K562 (cell line): ENCODE data around the gene EPB41L1. TPM values are rescaled to one million over a fixed set of nuclear protein-coding genes. Genes with fewer than 3 reads are reported as not detected.

Source experiments
- ETV6 ChIP-seq, 3 experiments: fragments of 150-350 bp in 1 of 3; sonication (generic) in 1 of 3; formaldehyde crosslinking in 1 of 3; IDR thresholded peaks; 2 replicates each; pipeline versions ENCODE4 v1.6.1 to v1.8.0; 2014 to 2022; ENCODE audit warnings: borderline replicate concordance in 2 of 3, low read depth in 2 of 3, antibody characterized with exemption in 1 of 3, low read length in 1 of 3, mild to moderate bottlenecking in 1 of 3, missing genetic modification reagents in 1 of 3
- FOXJ3 ChIP-seq: sonication (generic); formaldehyde crosslinking; IDR thresholded peaks from 2 replicates; pipeline ENCODE4 v1.4.0; 2020; ENCODE audit warnings: mild to moderate bottlenecking, missing genetic modification reagents
- FOXP1 ChIP-seq: sonication (generic); formaldehyde crosslinking; IDR thresholded peaks from 2 replicates; pipeline ENCODE4 v1.8.0; 2022; ENCODE audit warnings: mild to moderate bottlenecking, missing genetic modification reagents
- GTF2E2 ChIP-seq: fragments of 200-800 bp; sonication (Bioruptor generic); IDR thresholded peaks from 2 replicates; pipeline ENCODE4 v1.6.1; 2016; ENCODE audit warnings: missing genetic modification characterization, missing compliant biosample characterization
- MAFF ChIP-seq: IDR thresholded peaks from 2 replicates; pipeline ENCODE4 v1.6.1; 2012; ENCODE audit warnings: low read length, improper control_type of control experiment
- NFATC3 ChIP-seq: fragments of 450-650 bp; IDR thresholded peaks from 2 replicates; pipeline ENCODE4 v1.6.1; 2017; ENCODE audit warnings: mild to moderate bottlenecking
- NFIC ChIP-seq: fragments of 450-650 bp; IDR thresholded peaks from 2 replicates; pipeline ENCODE4 v1.6.1; 2017; ENCODE audit warnings: mild to moderate bottlenecking, inconsistent platforms
- RBM17 ChIP-seq: fragments of 200-400 bp; formaldehyde crosslinking; IDR thresholded peaks from 2 replicates; pipeline ENCODE4 v1.6.1; 2017; ENCODE audit warnings: low read depth, mild to moderate bottlenecking, low read length, borderline replicate concordance
- TAF1 ChIP-seq: IDR thresholded peaks from 2 replicates; pipeline ENCODE4 v1.6.1; 2011; ENCODE audit warnings: mild to moderate bottlenecking, low read length, moderate library complexity; ENCODE audit not compliant: insufficient read depth, control insufficient read depth, severe bottlenecking; ENCODE audit errors: extremely low read depth
- ZNF174 ChIP-seq: fragments of 250-450 bp; sonication (Bioruptor Pico); IDR thresholded peaks from 2 replicates; pipeline ENCODE4 v1.4.0; 2020; ENCODE audit warnings: mild to moderate bottlenecking
- ZNF232 ChIP-seq: sonication (generic); formaldehyde crosslinking; IDR thresholded peaks from 2 replicates; pipeline ENCODE4 v1.8.0; 2022; ENCODE audit warnings: mild to moderate bottlenecking, missing genetic modification reagents
- polyA plus RNA-seq, 8 experiments: library from polyadenylated mRNA; depleted of rRNA in 4 of 8; stranded (reverse) in 5 of 8; unstranded in 3 of 8; fragments of >200 nt; fragmentation: Nextera tagmentation in 2 of 8; fragmentation: Illumina TruSeq in 1 of 8; extraction: Ambion mirVana in 2 of 8; extraction: Trizol in 1 of 8; gene quantifications; 2 replicates each; pipeline versions ENCODE4 v1.2.1 to v1.2.3, GENCODE V29; 2011 to 2014; ENCODE audit warnings: inconsistent platforms in 1 of 8, missing spikeins in 1 of 8
- total RNA-seq, 7 experiments: library from RNA; depleted of rRNA in 6 of 7; stranded (reverse); fragments of >200 nt in 6 of 7; fragmentation: Illumina TruSeq in 2 of 7; extraction: Trizol in 2 of 7; gene quantifications; 2 replicates each; pipeline versions ENCODE4 v1.2.1 to v1.2.3, GENCODE V29; 2011 to 2021; ENCODE audit warnings: low replicate concordance in 1 of 7
- TF ChIP-seq, protein P1 (sequence below), 2 experiments: fragments of 250-450 bp in 1 of 2; fragments of 450-650 bp in 1 of 2; sonication (Bioruptor Pico) in 1 of 2; IDR thresholded peaks; 2 replicates each; pipeline versions ENCODE4 v1.6.1 to v1.8.0; 2016 to 2021; ENCODE audit warnings: mild to moderate bottlenecking in 2 of 2, moderate library complexity in 2 of 2, missing compliant biosample characterization in 1 of 2, missing genetic modification characterization in 1 of 2
- TF ChIP-seq, protein P2 (sequence below), 2 experiments: IDR thresholded peaks; 2 replicates each; pipeline ENCODE4 v1.6.1; 2012; ENCODE audit warnings: improper control_type of control experiment in 2 of 2, low read depth in 2 of 2, low read length in 2 of 2, borderline replicate concordance in 1 of 2
- TF ChIP-seq, protein P3 (sequence below): sonication (generic); formaldehyde crosslinking; IDR thresholded peaks from 2 replicates; pipeline ENCODE4 v1.8.0; 2023; ENCODE audit warnings: missing genetic modification reagents, mild to moderate bottlenecking, borderline replicate concordance
- TF ChIP-seq, protein P4 (sequence below): fragments of 450-650 bp; formaldehyde crosslinking; IDR thresholded peaks from 2 replicates; pipeline ENCODE4 v1.4.0; 2020; ENCODE audit warnings: mild to moderate bottlenecking, mixed read lengths

EPB41L1 gene
- total and polyA plus RNA-seq, 9 of the 15 experiments (the other 6 are each of a cell fraction or from before 2014, with no cell fraction given): 0.11 to 4.3 (median 1.3) TPM

DNA sequence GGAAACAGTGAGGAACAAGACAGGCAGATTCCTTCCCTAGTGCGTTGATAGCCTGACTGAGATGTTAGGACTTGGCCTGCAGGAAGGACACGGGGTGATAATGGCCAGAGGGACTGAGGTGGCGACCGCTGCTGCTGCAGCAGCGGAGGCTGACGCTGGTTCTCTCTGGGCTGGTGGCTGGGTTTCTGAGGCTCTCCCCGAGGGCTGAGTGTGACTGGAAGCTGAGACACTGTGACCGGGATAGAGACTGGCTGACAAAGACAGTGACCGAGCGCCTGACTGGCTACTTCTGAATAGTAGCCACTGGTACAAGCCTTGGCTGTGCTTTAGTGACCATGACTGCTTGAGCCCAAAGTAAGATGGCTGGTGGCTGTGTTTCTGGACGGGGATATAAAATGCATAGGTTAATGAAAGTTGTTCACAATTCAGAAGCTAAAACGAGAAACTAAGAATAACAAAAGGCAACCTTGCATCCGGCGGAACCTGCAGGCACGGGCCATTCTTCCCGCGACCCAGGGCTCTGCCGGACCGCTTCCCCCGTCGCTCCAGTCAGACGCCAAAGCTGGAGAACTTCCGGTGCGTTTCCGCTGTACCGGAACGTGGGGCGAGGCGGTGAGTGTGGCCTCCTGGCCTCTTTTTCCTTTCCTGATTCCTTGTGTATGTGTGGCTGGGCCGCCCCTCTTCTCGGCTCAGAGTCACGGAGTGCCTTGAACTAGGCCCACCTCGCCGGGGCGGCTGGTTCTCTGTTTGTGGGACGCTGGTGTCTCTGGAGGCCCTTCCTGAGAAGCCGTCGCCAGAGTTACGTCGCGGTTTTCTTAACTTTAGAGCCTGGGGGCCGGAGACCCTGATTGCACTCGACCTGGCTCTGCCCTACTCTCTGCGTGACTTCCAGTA, 81.6 kb downstream of the EPB41L1 start, which contains the start of gene AAR2 (continued):
- TF ChIP-seq ETV6 (IDR thresholded peaks at IDR 0.05; ENCODE audit: borderline replicate concordance in 1 of 2, low read depth in 2 of 2, low read length in 1 of 2) (no peak), ETV6 (CRISPR knock-in tag; IDR thresholded peaks at IDR 0.05; ENCODE audit: borderline replicate concordance) (peak; percentile 33; the same call in 1 of the 2 replicates), NFATC3 (peak; percentile 63; the same call in 1 of the 2 replicates), MAFF (no peak), GTF2E2 (tag) (peak; percentile 78), FOXJ3 (CRISPR knock-in tag) (no peak), NFIC (peak; percentile 71), ZNF232 (CRISPR knock-in tag) (no peak), RBM17 (no peak), TAF1 (peak; percentile 93), ZNF174 (CRISPR knock-in tag) (no peak), FOXP1 (CRISPR knock-in tag) (peak; percentile 58)
- TF ChIP-seq, protein P1, sequence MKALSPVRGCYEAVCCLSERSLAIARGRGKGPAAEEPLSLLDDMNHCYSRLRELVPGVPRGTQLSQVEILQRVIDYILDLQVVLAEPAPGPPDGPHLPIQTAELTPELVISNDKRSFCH (CRISPR knock-in tag; IDR thresholded peaks at IDR 0.05): no peak
- TF ChIP-seq, protein P1 (tag; IDR thresholded peaks at IDR 0.05): peak; percentile 90
- TF ChIP-seq, protein P2, sequence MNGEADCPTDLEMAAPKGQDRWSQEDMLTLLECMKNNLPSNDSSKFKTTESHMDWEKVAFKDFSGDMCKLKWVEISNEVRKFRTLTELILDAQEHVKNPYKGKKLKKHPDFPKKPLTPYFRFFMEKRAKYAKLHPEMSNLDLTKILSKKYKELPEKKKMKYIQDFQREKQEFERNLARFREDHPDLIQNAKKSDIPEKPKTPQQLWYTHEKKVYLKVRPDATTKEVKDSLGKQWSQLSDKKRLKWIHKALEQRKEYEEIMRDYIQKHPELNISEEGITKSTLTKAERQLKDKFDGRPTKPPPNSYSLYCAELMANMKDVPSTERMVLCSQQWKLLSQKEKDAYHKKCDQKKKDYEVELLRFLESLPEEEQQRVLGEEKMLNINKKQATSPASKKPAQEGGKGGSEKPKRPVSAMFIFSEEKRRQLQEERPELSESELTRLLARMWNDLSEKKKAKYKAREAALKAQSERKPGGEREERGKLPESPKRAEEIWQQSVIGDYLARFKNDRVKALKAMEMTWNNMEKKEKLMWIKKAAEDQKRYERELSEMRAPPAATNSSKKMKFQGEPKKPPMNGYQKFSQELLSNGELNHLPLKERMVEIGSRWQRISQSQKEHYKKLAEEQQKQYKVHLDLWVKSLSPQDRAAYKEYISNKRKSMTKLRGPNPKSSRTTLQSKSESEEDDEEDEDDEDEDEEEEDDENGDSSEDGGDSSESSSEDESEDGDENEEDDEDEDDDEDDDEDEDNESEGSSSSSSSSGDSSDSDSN (IDR thresholded peaks at IDR 0.05; ENCODE audit: borderline replicate concordance in 1 of 2, low read depth in 2 of 2, low read length in 2 of 2): no peak; a peak in 1 of 4 replicates
- TF ChIP-seq, protein P3, sequence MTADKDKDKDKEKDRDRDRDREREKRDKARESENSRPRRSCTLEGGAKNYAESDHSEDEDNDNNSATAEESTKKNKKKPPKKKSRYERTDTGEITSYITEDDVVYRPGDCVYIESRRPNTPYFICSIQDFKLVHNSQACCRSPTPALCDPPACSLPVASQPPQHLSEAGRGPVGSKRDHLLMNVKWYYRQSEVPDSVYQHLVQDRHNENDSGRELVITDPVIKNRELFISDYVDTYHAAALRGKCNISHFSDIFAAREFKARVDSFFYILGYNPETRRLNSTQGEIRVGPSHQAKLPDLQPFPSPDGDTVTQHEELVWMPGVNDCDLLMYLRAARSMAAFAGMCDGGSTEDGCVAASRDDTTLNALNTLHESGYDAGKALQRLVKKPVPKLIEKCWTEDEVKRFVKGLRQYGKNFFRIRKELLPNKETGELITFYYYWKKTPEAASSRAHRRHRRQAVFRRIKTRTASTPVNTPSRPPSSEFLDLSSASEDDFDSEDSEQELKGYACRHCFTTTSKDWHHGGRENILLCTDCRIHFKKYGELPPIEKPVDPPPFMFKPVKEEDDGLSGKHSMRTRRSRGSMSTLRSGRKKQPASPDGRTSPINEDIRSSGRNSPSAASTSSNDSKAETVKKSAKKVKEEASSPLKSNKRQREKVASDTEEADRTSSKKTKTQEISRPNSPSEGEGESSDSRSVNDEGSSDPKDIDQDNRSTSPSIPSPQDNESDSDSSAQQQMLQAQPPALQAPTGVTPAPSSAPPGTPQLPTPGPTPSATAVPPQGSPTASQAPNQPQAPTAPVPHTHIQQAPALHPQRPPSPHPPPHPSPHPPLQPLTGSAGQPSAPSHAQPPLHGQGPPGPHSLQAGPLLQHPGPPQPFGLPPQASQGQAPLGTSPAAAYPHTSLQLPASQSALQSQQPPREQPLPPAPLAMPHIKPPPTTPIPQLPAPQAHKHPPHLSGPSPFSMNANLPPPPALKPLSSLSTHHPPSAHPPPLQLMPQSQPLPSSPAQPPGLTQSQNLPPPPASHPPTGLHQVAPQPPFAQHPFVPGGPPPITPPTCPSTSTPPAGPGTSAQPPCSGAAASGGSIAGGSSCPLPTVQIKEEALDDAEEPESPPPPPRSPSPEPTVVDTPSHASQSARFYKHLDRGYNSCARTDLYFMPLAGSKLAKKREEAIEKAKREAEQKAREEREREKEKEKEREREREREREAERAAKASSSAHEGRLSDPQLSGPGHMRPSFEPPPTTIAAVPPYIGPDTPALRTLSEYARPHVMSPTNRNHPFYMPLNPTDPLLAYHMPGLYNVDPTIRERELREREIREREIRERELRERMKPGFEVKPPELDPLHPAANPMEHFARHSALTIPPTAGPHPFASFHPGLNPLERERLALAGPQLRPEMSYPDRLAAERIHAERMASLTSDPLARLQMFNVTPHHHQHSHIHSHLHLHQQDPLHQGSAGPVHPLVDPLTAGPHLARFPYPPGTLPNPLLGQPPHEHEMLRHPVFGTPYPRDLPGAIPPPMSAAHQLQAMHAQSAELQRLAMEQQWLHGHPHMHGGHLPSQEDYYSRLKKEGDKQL (CRISPR knock-in tag): no peak
- TF ChIP-seq, protein P4, sequence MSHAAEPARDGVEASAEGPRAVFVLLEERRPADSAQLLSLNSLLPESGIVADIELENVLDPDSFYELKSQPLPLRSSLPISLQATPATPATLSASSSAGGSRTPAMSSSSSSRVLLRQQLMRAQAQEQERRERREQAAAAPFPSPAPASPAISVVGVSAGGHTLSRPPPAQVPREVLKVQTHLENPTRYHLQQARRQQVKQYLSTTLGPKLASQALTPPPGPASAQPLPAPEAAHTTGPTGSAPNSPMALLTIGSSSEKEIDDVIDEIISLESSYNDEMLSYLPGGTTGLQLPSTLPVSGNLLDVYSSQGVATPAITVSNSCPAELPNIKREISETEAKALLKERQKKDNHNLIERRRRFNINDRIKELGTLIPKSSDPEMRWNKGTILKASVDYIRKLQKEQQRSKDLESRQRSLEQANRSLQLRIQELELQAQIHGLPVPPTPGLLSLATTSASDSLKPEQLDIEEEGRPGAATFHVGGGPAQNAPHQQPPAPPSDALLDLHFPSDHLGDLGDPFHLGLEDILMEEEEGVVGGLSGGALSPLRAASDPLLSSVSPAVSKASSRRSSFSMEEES (CRISPR knock-in tag): no peak
